GM18519 (cell line): ENCODE data around the gene H6PD.

Experiments
- ATAC-seq: cut with Tn5 transposase; IDR thresholded peaks from one replicate; pipeline ENCODE4 v1.9.1; 2021; ENCODE audit warnings: mild to moderate bottlenecking, moderate library complexity; ENCODE audit not compliant: unreplicated experiment, low FRiP score

Gene H6PD

GRCh38 chr1:9234223-9235095 is at the start of gene H6PD:
H6PD (plus strand) TSS chr1:9234774; CDS start chr1:9244935, 10,161 bp downstream.
- ATAC-seq, result peak; percentile 49

- no peak for ATAC-seq
These were observed 48.3 kb upstream of the H6PD start for GRCh38 chr1:9186082-9186859.

GRCh38 chr1:9187004-9187403 is 47.6 kb upstream of the H6PD start:
- no peak for ATAC-seq

- no peak for ATAC-seq
These were observed 44.3 kb upstream of the H6PD start for GRCh38 chr1:9190234-9190633.

GRCh38 chr1:9191231-9191630 is 43.3 kb upstream of the H6PD start:
- ATAC-seq, result no peak

GRCh38 chr1:9192578-9193232 is 41.9 kb upstream of the H6PD start:
- no peak for ATAC-seq

GRCh38 chr1:9193233-9193625 is 41.3 kb upstream of the H6PD start:
- no peak for ATAC-seq

GRCh38 chr1:9194024-9194423 is 40.5 kb upstream of the H6PD start:
- ATAC-seq, result no peak

GRCh38 chr1:9195651-9196050 is 38.9 kb upstream of the H6PD start:
- ATAC-seq, result no peak

GRCh38 chr1:9196129-9197040 is 38.2 kb upstream of the H6PD start:
- ATAC-seq, result no peak

- ATAC-seq, result no peak
These were observed 37.1 kb upstream of the H6PD start for GRCh38 chr1:9197186-9198099.

- no peak for ATAC-seq
These were observed 35.8 kb upstream of the H6PD start for GRCh38 chr1:9198538-9199361.

GRCh38 chr1:9200441-9200840 is 34.1 kb upstream of the H6PD start:
- ATAC-seq, result no peak

- no peak for ATAC-seq
These were observed 33.0 kb upstream of the H6PD start for GRCh38 chr1:9201401-9202239.

GRCh38 chr1:9202240-9202870 is 32.2 kb upstream of the H6PD start:
- no peak for ATAC-seq

GRCh38 chr1:9203511-9203982 is 31.0 kb upstream of the H6PD start:
- no peak for ATAC-seq
